Lower leg skin (tissue), 3 donors: ENCODE results near the gene CDKAL1.

Experiments
- POLR2A ChIP-seq, 2 donors: fragments of 450-650 bp; IDR thresholded peaks; one replicate each; pipeline ENCODE4 v1.6.1; 2016 to 2017; ENCODE audit warnings: antibody characterized with exemption in 2 of 2, mild to moderate bottlenecking in 1 of 2, moderate library complexity in 1 of 2
- TF ChIP-seq, protein P1 (sequence below), 3 donors: fragments of 450-650 bp; IDR thresholded peaks; one replicate each; pipeline ENCODE4 v1.5.1; 2016; ENCODE audit warnings: antibody characterized with exemption in 3 of 3, mild to moderate bottlenecking in 3 of 3, moderate library complexity in 2 of 3

DNA sequence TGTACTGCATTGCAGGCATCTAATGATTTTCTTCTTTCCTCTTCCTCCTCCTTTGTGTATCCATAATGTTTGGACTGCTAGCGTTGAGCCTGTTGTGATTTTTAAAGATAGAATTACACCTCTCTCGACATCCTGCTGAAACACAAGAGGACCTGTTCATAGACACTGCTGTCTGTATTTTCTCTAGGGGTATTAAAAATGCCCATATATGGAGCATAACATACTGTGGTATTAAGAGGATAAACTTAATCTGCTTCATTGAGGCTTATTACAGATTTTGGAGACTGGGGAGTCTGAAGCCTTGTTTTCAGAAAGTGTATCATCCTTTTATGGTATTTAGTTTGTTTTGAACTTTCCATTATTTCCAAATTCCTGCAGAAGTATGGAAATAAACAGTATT, 414.3 kb downstream of the CDKAL1 start:
- TF ChIP-seq, protein P1, sequence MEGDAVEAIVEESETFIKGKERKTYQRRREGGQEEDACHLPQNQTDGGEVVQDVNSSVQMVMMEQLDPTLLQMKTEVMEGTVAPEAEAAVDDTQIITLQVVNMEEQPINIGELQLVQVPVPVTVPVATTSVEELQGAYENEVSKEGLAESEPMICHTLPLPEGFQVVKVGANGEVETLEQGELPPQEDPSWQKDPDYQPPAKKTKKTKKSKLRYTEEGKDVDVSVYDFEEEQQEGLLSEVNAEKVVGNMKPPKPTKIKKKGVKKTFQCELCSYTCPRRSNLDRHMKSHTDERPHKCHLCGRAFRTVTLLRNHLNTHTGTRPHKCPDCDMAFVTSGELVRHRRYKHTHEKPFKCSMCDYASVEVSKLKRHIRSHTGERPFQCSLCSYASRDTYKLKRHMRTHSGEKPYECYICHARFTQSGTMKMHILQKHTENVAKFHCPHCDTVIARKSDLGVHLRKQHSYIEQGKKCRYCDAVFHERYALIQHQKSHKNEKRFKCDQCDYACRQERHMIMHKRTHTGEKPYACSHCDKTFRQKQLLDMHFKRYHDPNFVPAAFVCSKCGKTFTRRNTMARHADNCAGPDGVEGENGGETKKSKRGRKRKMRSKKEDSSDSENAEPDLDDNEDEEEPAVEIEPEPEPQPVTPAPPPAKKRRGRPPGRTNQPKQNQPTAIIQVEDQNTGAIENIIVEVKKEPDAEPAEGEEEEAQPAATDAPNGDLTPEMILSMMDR (IDR thresholded peaks at IDR 0.05): no peak
- TF ChIP-seq POLR2A (IDR thresholded peaks at IDR 0.05): no peak
